Neural progenitor cell (in vitro differentiated cells): ENCODE measurements around the gene TCEANC.

ENCODE experiments used
- CTCF ChIP-seq: fragments of 200-600 bp; sonication (generic); IDR thresholded peaks from 2 replicates; pipeline ENCODE4 v1.5.1; 2017; ENCODE audit warnings: antibody characterized with exemption, mild to moderate bottlenecking
- EZH2 ChIP-seq: fragments of 200-600 bp; sonication (generic); IDR thresholded peaks from 2 replicates; pipeline ENCODE4 v1.6.1; 2017; ENCODE audit warnings: antibody characterized with exemption, mild to moderate bottlenecking, moderate library complexity
- EZH2phosphoT487 ChIP-seq: fragments of 200-600 bp; sonication (generic); IDR thresholded peaks from 2 replicates; pipeline ENCODE4 v1.6.1; 2017; ENCODE audit warnings: antibody characterized with exemption

- TF ChIP-seq CTCF (no peak), EZH2 (no peak), EZH2phosphoT487 (no peak)
These were observed 45.5 kb downstream of the TCEANC start for GRCh38 chrX:13698432-13698831.
